T-helper 1 cell (primary cell): ENCODE results near the gene DOCK10.
"Not testable (repeated sequence)": the region's sequence is repeated elsewhere in the genome, so short reads cannot be mapped to it uniquely, and the experiment has no call there.

Source experiments
- DNase-seq, 5 donors: peaks; one replicate each; pipeline ENCODE4 v3.0.0-alpha.2; 2012 to 2020

DOCK10 gene

DNA sequence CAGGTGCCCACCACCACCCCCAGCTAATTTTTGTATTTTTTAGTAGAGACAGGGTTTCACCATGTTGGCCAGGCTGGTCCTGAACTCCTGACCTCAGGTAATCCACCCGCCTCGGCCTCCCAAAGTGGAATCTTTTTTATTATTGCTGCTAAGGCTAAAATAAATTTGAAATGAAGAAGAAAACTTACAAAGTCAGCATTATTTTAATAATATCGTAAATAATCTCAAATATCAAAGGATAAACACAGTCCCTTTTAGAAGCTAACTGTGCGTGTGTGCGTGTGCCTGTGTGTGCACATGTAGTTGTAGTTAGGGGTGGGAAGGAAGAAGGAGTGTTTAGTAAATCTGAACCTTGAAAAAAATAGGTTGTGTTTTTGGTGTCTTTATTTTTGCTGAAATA is 125.0 kb downstream of the DOCK10 start:
- DNase-seq, result not testable (repeated sequence)

DNA sequence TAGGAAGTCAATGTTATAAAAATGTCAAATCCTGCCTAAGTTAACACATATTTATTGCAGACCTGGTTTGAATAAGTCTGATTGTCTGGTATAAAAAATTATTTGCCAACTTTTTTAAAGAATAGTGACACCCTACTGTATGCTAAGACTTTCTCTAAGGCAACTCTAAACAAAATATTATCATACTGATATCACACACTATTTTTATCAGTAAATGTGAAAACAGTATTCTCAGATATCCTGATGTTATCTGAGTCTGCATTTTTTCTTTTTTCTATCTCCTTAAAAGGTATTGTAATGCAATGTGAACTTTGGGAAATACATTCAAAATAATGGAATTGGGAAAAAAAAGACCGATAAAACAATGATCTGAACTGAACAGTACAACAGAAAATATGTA is 127.1 kb downstream of the DOCK10 start:
- no peak for DNase-seq

DNA sequence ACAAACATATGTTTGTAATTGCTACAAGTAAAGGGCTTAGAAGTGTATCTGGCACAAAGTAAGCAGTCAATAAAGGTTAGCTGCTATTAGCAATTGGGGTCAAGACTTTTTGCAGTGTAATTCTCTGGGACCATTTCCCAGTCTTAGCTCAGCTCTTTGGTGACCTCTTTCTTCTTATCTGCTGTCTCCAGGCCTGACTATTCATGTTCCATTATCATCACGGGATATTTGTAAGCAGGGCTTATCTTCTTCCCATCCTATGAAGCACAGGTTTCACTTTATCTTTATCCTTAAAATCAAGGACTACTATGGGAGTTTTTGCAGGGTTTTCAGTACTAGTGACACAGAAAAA is 131.7 kb downstream of the DOCK10 start:
- no peak for DNase-seq

DNA sequence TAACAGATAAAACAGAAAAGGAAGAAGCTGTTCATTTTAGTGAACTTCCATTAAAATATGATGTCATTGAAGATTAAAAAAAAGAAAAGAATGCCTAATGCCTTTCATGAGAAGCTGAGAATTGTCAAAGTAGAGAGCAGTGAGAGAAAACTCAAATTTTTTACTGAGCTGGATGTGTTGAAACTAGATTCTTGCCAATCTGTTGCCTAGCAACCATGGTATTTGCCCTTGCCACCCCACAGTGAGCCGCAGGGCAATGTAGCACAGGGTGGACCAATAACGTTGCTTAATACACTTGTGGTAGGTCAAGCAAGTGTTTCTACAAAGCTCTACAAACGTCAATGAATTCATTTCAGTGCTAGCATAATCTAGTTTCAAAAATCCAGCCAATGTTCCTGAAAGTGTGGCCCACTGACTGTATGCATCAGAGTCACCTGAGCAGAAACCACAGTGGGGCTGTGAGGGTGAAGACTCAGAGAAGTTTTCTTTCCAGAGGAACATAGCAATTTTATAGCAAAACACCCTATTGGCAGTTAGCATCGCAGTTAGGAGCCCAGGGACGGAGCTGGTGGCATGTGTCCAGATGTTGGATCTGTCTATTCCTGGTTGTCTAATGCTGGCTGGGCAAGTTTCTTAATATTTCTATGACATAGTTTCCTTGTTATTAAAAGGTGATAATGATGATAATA is 132.2 kb downstream of the DOCK10 start:
- no peak for DNase-seq

DNA sequence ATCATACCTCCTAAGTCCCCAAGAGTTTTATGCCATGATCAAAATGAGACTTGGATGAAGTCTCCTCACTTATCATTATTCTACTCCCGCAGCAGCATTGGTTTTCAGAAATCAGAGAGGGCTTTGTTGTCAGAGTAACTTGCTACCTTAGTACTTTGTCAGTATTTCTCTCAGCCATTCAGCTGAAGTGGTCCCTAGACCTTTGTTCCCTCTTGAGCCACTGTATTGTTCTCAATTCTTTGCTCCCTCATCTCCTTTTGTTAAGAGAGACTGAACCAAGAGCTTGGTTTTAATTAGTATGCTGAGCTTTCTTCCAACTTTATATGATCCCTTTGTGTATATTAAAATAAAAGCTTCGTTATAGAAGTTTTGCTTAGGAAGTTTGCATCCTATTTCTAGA is 133.4 kb downstream of the DOCK10 start:
- DNase-seq, result no peak

DNA sequence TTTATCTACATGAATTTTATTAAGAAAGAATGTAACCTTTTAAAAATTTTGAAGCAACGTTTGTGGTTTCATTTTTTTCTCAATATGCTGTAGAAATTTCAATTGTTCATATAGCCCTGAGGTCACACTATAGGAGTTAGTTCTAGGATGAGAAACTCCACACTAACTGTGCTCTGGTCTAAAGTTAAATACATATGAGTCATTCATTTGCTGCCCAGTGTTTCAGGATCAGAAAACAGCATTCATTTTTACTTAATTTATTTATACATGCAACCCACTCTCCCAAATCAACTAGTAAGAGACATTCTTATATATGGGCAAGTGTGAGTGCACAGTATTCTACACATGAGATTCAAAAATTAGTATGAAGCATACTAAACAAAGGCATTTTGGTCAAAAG is 137.9 kb downstream of the DOCK10 start:
- no peak for DNase-seq

DNA sequence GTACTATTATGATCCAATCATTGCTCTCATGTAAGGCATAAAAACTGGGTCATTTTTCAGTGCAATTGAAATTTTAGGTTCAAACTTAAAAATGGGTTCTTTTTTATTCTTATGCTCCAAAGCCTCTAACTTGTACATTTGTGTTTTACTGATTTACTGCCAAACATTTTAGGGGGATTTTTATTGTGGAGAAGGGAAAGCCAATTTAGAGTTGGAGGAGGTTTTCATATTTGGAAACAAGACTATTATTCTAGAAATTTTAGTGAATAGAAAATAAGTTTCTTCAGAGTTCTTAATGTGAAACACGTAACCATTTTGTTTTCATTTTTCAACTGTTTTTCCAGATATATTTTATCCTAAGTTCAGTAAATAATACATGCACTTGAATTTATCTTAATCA is 138.6 kb downstream of the DOCK10 start:
- DNase-seq, result no peak

DNA sequence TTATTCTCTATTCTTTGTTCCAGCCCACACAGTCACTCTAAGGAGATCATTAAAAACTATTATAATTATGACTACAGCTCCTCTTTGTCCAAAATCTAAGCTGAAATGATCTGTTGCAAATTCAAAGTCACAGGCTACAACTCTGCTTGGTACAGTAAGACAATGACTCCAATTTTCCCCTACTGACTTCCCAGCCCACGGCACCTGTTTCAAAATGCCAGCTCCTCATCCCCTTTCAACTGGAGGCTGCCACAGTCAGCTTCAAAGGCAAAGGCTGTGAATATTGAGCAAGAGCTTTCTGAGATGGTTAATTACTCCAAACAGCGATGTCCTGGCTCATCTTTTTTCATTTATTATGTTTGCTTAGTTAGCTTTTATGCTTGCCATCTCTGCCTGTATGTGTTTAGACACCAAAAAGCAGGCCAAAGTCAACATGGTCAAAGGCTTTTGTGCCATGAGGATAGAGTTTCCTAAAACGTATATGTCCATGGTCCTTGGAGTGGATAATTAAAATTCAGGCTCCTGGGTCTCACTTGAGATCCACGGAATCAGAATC is 141.1 kb downstream of the DOCK10 start:
- DNase-seq, result no peak

DNA sequence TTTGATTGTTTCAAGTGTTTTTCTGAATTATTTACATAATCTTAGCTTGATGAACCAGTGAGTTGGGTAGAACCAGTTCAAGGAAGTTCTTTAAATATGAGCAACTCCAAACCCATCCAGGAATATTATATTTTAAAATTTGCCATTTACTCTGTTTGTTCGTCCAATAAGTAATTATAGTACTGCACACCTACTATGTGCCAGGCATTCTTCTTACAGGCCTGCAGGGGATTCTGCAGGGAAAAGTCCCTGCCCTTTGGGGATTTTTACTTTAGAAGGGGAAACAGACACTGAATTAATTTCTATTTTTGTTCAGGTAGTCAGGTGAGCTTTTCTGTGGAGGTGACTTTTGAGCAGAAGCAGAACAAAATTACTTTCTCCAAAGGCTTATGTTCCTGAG is 146.9 kb downstream of the DOCK10 start:
- DNase-seq, result no peak

DNA sequence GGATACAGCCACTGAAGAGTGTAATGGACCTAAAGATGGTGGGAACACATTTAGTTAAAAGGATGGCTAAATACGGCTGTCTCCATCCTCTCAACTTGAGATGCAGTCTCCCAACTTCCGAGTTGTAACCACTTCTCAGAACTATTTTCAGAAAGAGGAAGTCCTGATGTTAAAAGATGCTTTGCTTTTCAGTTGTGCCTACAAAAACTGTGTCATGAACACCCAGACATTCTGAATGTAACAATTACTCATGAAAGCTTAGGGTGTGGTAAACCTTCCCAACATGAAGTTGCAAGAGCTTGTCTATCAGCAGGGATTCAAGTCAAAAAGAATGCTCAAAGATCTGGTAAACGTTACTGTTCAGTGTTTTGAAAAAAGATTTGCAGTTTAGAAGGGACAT is 147.9 kb downstream of the DOCK10 start:
- DNase-seq, result peak in 1 of 5 donors; percentile 65

DNA sequence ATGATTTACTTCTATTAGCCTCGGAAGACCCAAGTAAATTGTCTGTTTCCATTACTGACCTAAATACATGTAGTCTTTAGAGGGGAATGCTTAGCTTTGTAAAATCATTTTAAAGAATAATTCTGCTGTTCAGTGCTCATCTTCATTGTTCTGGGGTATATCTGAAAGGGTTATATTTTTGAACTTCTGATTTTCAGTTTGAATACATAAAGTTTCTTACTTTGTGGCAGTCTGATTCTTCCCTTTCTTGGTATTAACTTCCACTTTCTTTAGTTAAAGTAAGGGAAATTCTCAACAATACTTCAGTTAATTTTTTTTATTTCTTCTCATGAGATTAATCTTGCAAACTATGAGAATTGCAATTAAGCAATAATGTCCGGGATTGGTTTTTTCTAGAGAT is 148.4 kb downstream of the DOCK10 start:
- no peak for DNase-seq

DNA sequence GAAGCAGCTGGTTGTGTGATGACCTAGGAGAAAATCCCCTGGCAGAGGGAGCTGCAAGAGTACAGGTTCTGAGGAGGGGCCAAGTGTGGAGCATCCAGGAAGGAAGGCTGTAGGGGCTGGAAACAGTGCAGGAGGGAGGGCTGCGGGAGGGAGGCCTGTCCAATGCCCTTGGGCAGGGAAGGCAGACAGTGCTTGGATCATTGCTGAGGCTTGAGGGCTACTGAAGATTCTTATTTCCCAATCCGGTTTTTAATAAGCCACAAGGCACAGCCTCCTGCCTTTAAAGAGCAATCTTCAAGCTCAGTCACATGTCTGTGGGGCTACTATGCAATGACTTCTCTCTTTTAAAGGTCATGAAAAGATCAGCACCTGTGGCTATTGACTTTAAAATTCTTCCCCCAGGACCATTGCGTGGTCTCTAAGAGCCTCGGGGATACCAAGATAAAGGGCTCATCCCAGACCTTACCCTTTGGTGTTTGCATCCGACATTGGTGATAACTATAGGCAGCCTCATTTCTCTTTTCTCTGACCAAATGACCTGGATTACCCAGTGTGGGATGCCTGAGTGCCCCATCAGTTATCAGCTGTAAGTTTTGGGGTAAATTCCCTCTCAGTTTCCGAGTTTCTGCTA is 149.6 kb downstream of the DOCK10 start:
- no peak for DNase-seq

DNA sequence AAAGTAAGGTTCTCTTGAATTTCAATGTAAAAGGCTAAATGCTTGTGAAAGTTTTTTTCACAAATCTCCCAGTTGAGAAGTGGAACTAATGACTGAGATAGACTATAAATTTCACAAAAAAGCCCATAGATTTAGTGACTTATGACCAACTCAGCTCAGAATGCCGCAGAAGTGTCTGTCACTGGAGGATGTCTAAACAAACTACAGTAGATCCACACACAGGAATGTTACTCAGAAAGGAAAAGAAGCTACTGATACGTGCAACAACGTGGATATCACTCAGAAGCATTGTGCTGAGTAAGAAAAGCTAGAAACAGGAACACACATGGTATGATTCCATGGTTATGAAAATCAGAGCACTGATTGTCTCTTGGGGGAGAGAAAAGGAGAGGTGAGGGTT is 151.9 kb downstream of the DOCK10 start:
- DNase-seq, result no peak

DNA sequence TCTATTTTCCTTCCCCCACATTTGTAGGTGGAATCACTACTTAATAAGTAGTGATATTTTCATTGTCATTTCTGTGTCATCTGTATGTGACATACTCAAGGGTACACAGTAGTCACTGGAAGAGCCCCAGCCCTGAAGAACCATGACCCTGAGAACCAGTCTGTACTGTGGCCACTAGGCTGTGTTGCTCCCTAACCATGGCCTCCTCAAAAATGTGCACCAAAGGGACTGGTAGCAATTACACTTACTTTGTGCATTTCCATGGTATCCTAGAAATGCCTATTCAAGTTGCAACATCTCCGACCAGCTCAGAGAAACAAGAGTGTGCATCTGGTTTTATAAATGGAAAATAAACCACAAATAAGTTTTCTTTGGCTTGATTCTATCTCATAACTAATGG is 155.1 kb downstream of the DOCK10 start:
- DNase-seq, result peak in 1 of 5 donors; percentile 10

DNA sequence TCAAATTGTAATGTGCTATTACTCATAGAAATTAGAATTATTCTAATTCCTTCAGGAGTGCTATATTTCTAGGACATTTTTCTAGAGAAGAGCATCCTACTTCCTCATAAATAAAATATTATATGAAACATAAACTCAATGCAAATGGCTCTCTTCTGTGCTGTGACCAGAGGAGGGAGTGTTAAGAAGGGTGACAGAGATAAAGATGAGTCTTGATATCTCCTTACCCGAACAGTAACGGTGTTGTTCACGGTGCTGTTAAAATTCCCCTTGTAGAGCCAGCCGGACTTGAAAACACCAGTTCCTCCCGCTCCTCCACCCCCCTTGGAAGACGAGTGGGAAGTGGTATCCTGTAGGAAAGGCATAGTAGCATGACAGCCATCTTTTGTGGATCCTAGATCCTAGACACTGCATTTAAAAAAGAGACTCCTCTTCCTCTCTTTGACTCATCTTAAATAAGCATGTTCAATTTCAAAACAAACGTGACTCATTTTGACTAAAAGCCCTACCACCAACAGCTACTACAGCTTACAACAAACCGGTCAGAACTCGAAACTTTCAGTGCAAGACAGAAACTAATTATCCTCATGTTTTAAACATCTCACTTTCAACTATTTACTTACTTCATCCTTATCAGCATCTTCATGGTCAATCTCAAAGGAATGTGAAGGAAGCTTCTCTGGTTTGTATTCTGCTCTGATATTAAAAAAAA is 156.3 kb downstream of the DOCK10 start:
- peak in 1 of 5 donors; percentile 65 for DNase-seq

DNA sequence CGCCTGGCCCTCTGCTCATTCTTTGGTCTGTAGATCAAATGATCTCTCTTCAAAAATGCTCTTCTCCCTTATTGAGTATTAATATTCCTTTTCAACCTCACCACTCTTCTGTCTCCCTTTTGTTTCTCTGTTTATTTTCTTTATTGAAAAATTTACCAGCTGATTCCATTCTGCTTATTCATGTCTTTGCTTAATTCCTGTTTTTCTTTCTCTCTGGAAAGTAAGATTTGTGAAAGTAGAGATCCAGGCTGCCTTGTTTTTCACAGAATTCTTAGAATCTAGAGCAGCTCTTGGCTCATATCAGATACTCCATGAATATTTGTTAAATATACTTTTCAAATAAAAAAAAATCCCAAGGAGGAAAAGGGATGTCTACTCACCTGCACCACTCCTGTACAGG is 157.0 kb downstream of the DOCK10 start:
- DNase-seq, result no peak

DNA sequence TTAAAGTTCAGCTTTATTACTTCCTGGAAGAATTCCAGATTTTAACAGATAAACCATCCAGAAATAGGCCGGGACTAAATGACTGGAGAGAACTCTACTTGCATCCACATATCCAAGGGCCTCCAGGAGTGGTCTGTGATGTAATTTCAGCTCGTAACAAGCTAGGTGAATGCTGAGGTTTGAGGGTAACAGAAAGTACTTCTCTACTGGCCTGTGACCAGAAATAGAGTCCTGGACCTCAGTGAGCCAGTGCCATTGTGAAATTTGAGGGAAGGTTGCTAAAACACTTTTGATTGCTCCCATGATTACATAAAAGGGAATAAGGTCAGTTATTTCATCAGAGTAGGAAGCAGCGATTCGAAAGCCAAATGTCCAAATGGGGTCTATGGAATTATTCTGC is 158.1 kb downstream of the DOCK10 start:
- no peak for DNase-seq

DNA sequence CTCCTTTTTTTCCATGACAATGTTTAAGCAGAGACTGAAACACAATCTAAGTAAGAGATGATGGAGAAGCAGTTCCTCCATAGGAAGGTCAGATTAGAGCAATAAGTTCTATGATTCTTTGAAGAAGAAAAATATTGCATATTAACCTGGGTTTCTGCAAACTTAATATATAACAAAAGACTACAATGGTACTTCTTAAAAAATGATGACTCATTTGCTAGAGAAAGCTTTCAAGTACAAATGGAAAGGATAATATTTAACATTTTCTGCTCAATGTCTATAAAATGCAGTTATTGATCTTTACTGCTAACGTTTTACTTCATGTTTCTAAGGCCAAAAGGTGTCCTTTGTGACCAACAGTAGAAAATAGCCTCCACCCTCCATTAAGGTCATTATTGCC is 158.6 kb downstream of the DOCK10 start:
- DNase-seq, result no peak

DNA sequence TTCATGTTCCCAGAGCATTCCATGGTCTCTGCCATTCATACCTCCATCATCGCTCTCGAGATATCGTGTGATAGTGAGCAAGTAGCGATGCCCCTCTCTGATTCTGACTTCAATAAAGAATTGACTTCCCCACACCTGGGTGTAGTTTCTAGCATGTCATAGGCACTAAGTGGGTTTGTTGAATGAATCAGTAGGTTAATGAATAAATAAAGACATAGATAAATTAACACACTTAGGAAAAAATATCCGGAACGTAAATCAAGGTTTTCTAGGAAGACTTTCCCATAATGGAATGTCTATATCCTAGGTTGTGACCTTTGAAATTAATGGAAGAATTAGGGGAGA is 159.1 kb downstream of the DOCK10 start:
- DNase-seq, result no peak

DNA sequence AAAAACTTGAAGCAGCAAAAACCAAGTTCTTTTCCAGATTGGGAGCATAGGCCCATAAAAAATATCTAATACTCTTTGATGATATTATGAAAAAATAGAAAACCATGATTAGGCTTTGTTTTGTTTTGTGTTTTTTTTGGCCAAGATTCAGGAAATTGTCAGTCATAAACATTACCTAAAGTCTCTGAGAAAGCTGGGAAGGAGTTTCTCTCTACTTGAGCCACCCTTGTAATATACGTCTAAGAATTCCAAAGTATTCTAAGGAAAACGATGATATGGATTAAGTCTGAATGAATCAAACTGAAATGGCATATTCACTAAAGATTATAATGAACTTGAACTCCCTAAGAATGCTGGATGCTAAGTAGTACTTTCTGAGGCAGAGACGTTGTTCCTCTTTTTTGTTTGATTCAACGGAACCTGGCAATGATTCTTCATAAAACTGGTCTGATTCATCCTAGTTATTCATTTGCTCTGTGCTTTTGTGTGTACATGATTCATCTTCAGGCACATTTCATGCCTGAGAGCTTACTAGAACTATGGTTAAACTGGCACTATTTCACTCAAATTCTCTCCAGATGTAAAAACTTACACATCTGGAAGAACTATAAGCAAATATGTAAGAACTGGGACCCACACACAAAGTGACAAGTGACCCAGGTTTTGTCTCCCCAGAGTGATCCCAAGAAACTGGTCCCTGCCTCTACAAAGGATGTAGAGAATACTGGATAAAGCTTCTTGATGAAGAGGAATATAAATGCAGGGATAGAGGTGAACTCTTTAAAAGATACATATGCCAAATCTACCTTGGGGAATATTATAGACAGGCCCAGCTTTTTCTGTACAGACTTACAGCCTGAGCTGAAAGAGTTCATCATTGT is 159.7 kb downstream of the DOCK10 start:
- DNase-seq, result no peak

DNA sequence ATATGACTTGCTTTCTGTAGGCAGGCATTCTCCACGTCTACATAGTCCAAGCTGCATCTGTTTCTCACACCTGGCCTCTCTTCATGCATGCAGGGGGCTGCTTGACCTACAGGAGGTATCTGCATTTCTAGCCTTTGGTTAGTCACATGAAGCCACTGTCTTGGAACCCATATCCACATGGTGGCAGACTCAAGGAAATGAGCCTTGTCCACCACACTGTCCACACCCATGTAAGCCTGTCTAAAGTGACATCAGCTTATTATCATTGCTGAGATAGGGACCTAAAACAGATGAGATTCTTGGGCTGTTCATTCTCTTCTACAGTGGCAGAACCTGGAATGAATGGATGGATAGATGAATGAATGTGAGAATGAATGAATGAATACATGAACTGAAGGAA is 160.4 kb downstream of the DOCK10 start:
- no peak for DNase-seq

DNA sequence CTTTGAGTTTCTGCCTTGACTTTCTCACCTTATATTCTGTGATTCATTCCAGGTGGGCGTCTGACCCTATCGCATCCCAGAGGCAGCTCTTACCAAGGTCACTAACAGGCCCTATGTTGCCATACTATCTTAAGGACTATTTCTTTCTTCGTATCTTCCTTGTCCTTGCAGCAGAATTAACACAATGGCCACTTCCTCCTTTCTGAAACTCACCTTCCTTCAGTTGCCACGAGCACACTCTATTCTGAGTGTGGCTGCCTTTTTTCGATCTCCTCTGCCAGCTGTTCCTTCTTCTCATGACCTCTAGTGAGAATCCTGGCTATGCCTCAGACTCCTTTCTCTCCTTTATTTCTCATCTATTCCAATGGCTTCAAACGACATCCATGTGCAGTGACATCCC is 165.7 kb downstream of the DOCK10 start:
- no peak for DNase-seq

DNA sequence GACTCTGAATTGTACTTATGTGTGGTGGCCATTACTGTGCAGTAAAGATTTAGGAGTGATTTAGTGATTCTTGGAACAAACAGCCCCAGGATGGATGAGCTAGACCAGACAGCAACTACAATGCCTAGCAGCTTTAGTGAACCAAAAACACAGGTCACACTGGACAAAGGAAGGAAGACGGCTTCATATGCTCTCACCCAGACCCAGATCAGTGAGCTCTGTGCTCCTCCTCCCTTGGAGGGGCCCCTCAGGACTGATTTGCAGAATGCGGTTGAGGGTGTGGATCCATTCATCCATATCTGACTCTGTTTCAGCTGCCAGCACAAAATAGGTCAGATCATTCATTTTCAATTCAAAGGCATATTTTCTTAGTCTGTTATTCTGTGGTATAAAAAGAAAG is 166.4 kb downstream of the DOCK10 start:
- no peak for DNase-seq
